ENCODE data around the gene LIN7C. TPM values are rescaled to one million over a fixed set of nuclear protein-coding genes. Genes with fewer than 3 reads are reported as not detected.

Gene LIN7C
- total and polyA plus RNA-seq, 9 donors, result 7.0 to 39.0 (median 33.1) TPM

- no peak for DNase-seq
- Histone ChIP-seq H3K27me3 (no peaks in the 10 kb centered on the region), H3K36me3 (no peaks in the 10 kb centered on the region), H3K4me3 (no peak overlapping the region), H3K9me3 (no peaks in the 10 kb centered on the region), H3K4me1 (ENCODE audit: insufficient read depth) (no peaks in the 10 kb centered on the region), H3K27ac (no peak overlapping the region)
- 76 to 77% (median 77%) methylated on average over 5 of the region's 5 CpGs for WGBS, 3 donors
- no peak for TF ChIP-seq POLR2A (IDR thresholded peaks at IDR 0.05)
- TF ChIP-seq EP300 (IDR thresholded peaks at IDR 0.05), result no peak
- no peak for TF ChIP-seq CTCF (IDR thresholded peaks at IDR 0.05)
- intact Hi-C loops (cut with DNase I), result loop anchor here in 3 of 4 donors (2.0 to 5.0 kb wide), 3 partner anchors 302 to 307 kb away; no protein-coding TSS in a partner anchor
Observed at GRCh38 chr11:27489092-27489491, 17.5 kb downstream of the LIN7C start.

GRCh38 chr11:27487706-27488105, 18.9 kb downstream of the LIN7C start:
- DNase-seq, result no peak
- H3K27ac ChIP-seq, result no peak overlapping the region
- 74 to 83% (median 81%) methylated on average over 6 of the region's 6 CpGs for WGBS, 3 donors
- H3K9me3 ChIP-seq, result no peaks in the 10 kb centered on the region
- H3K4me3 ChIP-seq, result no peak overlapping the region
- TF ChIP-seq CTCF (IDR thresholded peaks at IDR 0.05), result no peak
- no peak for TF ChIP-seq EP300 (IDR thresholded peaks at IDR 0.05)
- TF ChIP-seq POLR2A (IDR thresholded peaks at IDR 0.05), result no peak
- H3K36me3 ChIP-seq, result no peaks in the 10 kb centered on the region
- no peaks in the 10 kb centered on the region for H3K27me3 ChIP-seq
- no peaks in the 10 kb centered on the region for H3K4me1 ChIP-seq (ENCODE audit: insufficient read depth)
- intact Hi-C loops (cut with DNase I), result loop anchor here (2.0 to 5.0 kb wide), 4 partner anchors 300 to 305 kb away; no protein-coding TSS in a partner anchor

- Histone ChIP-seq H3K36me3 (no peaks in the 10 kb centered on the region), H3K27me3 (no peaks in the 10 kb centered on the region), H3K9me3 (no peaks in the 10 kb centered on the region), H3K4me1 (ENCODE audit: insufficient read depth) (no peaks in the 10 kb centered on the region), H3K27ac (no peak overlapping the region), H3K4me3 (no peak overlapping the region)
- peak in 1 of 5 donors; percentile 48 for DNase-seq
- intact Hi-C loops (cut with DNase I), result loop anchor here in 3 of 4 donors (2.0 to 5.0 kb wide), 3 partner anchors 299 to 304 kb away; no protein-coding TSS in a partner anchor
- TF ChIP-seq EP300 (IDR thresholded peaks at IDR 0.05) (no peak), CTCF (IDR thresholded peaks at IDR 0.05) (peak; percentile 78 to 94 (median 86))
- WGBS, 3 donors, result 46 to 49% (median 47%) methylated on average over 4 of the region's 4 CpGs
Observed at GRCh38 chr11:27485930-27486773, 20.4 kb downstream of the LIN7C start.

- intact Hi-C loops (cut with DNase I), result loop anchor here in 1 of 4 donors (5.0 kb wide), 1 partner anchor 290 kb away; no protein-coding TSS in a partner anchor
- no peak overlapping the region for H3K27ac ChIP-seq
- H3K36me3 ChIP-seq, result no peaks in the 10 kb centered on the region
- 95% methylated on average over 2 of the region's 2 CpGs for WGBS, 3 donors
- DNase-seq, result no peak
- H3K27me3 ChIP-seq, result no peaks in the 10 kb centered on the region
- H3K4me1 ChIP-seq (ENCODE audit: insufficient read depth), result no peaks in the 10 kb centered on the region
- H3K4me3 ChIP-seq, result no peak overlapping the region
- H3K9me3 ChIP-seq, result no peaks in the 10 kb centered on the region
- TF ChIP-seq POLR2A (IDR thresholded peaks at IDR 0.05) (no peak), EP300 (IDR thresholded peaks at IDR 0.05) (no peak)
Observed at GRCh38 chr11:27482793-27483192, 23.8 kb downstream of the LIN7C start.

GRCh38 chr11:27481992-27482391, 24.6 kb downstream of the LIN7C start:
- 47 to 73% (median 51%) methylated on average over 4 of the region's 4 CpGs for WGBS, 3 donors
- Histone ChIP-seq H3K4me1 (ENCODE audit: insufficient read depth) (no peaks in the 10 kb centered on the region), H3K27ac (no peak overlapping the region), H3K27me3 (no peaks in the 10 kb centered on the region), H3K36me3 (no peaks in the 10 kb centered on the region), H3K9me3 (no peaks in the 10 kb centered on the region), H3K4me3 (no peak overlapping the region)
- DNase-seq, result no peak
- intact Hi-C loops (cut with DNase I), result loop anchor here in 1 of 4 donors (5.0 kb wide), 1 partner anchor 290 kb away; no protein-coding TSS in a partner anchor
- TF ChIP-seq EP300 (IDR thresholded peaks at IDR 0.05), result no peak
- no peak for TF ChIP-seq CTCF (IDR thresholded peaks at IDR 0.05)
- no peak for TF ChIP-seq POLR2A (IDR thresholded peaks at IDR 0.05)
